ENCODE results near the gene CHD9. TPM values are rescaled to one million over a fixed set of nuclear protein-coding genes. Genes with fewer than 3 reads are reported as not detected.

The CHD9 gene
- total RNA-seq, 1 donor from 2014 or later, result 34.1 TPM

GRCh38 chr16:53123747-53124146 is 69.0 kb downstream of the CHD9 start:
- no peak for TF ChIP-seq CTCF (IDR thresholded peaks at IDR 0.05; ENCODE audit: insufficient read depth, low read length, poor library complexity, severe bottlenecking)
- H3K4me3 ChIP-seq (ENCODE audit: low read depth, low read length), result no peak overlapping the region
- no peak for DNase-seq (ENCODE audit: low read depth)
- H3K36me3 ChIP-seq (ENCODE audit: control insufficient read depth, insufficient read depth, low read length), result no peaks in the 10 kb centered on the region
- H3K27me3 ChIP-seq (ENCODE audit: control insufficient read depth, insufficient read depth, low read length), result no peaks in the 10 kb centered on the region

DNA sequence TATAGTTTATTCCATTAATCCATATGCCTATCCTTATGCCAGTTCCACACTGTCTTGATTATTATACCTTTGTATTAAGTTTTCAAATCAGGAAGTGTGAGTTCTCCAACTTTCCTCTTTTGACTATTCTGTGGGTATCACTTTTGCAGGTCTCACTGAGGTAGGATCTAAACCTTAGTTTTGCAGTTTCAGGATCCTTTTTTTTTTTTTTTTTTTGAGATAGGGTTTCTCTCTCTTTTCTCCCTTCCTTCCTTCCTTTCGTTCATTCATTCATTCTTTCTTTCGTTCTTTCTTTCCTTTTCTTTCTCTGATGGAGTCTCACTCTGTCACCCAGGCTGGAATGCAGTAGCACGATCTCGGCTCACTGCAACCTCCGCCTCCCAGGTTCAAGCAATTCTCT is 71.6 kb downstream of the CHD9 start:
- Histone ChIP-seq H3K4me3 (ENCODE audit: low read depth, low read length) (no peak overlapping the region), H3K27me3 (ENCODE audit: control insufficient read depth, insufficient read depth, low read length) (no peaks in the 10 kb centered on the region), H3K36me3 (ENCODE audit: control insufficient read depth, insufficient read depth, low read length) (no peaks in the 10 kb centered on the region)
- no peak for DNase-seq (ENCODE audit: low read depth)
- no peak for TF ChIP-seq CTCF (IDR thresholded peaks at IDR 0.05; ENCODE audit: insufficient read depth, low read length, poor library complexity, severe bottlenecking)

- DNase-seq (ENCODE audit: low read depth), result no peak
These were observed 74.7 kb downstream of the CHD9 start for GRCh38 chr16:53129281-53130158.

DNA sequence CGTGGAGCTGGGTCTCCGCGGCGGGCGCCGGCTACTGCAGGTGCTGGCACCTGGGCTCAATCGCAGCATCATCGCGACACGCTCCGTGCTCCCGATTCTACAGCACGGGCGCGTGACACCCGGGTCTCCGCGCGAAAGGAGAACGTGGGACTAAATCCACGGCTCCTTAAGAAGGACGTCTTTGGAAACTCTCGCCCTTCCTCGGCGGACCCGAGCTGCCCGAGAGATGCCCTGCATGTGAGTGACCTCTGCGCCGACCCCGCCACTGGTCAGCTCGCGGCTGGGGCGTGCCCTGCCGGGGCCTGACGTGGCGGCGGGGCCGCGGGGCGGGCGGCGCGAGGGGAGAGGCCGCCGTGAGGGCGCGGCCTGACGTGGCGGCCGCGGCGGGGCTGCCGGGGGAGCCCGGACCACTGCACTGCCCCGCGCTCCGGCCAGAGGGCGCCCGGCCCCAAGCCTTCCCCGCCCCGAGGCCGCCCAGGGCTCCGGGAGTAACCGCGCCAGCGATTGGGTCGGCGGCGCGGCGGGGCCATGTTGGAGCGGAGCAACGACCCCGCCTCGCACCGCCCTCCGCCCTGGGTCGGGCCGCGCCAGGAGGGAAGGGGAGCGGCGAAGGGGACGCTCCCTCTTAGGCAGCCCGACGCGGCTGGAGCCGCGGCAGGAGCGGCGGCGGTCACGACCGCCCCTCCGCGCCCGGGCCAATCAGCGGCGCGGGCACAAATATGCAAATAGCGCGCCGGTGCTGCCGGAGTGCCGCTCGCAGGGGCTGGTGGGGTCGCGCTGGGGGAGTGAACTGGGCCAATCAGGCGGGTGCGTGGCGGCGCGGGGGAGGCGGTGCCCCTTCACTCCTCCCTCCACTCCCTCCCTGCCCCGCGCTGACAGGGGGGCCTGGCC is 75.6 kb downstream of the CHD9 start:
- Histone ChIP-seq H3K36me3 (ENCODE audit: control insufficient read depth, insufficient read depth, low read length) (no peaks in the 10 kb centered on the region), H3K27me3 (ENCODE audit: control insufficient read depth, insufficient read depth, low read length) (no peaks in the 10 kb centered on the region), H3K4me3 (ENCODE audit: low read depth, low read length) (peak overlapping the region; percentile 78)
- peak; percentile 58 for DNase-seq (ENCODE audit: low read depth)
- peak; percentile 14 for TF ChIP-seq CTCF (IDR thresholded peaks at IDR 0.05; ENCODE audit: insufficient read depth, low read length, poor library complexity, severe bottlenecking)

More at GRCh38 chr16:53129281-53130158, 74.7 kb downstream of the CHD9 start:
- H3K36me3 ChIP-seq (ENCODE audit: control insufficient read depth, insufficient read depth, low read length), result no peaks in the 10 kb centered on the region
- no peak for TF ChIP-seq CTCF (IDR thresholded peaks at IDR 0.05; ENCODE audit: insufficient read depth, low read length, poor library complexity, severe bottlenecking)
- no peaks in the 10 kb centered on the region for H3K27me3 ChIP-seq (ENCODE audit: control insufficient read depth, insufficient read depth, low read length)
- peak overlapping the region; percentile 67 for H3K4me3 ChIP-seq (ENCODE audit: low read depth, low read length)

GRCh38 chr16:53131050-53131362 is 76.2 kb downstream of the CHD9 start:
- no peak for DNase-seq (ENCODE audit: low read depth)
- TF ChIP-seq CTCF (IDR thresholded peaks at IDR 0.05; ENCODE audit: insufficient read depth, low read length, poor library complexity, severe bottlenecking), result no peak
- H3K27me3 ChIP-seq (ENCODE audit: control insufficient read depth, insufficient read depth, low read length), result no peaks in the 10 kb centered on the region
- peak overlapping the region; percentile 78 for H3K4me3 ChIP-seq (ENCODE audit: low read depth, low read length)
- H3K36me3 ChIP-seq (ENCODE audit: control insufficient read depth, insufficient read depth, low read length), result no peaks in the 10 kb centered on the region
